Effector memory CD8-positive, alpha-beta T cell (primary cell): Measurements from ENCODE around the gene TLR2.

ENCODE experiments used
- ATAC-seq: fragments of 150-1000 bp; cut with Tn5 transposase; replicated peaks from 2 replicates; pipeline ENCODE4 v1.10.0; 2021; ENCODE audit warnings: mild to moderate bottlenecking, moderate library complexity
- DNase-seq, 3 experiments: peaks; one replicate each; pipeline ENCODE4 v3.0.0; 2021
- H3K27ac Mint-ChIP-seq, 2 donors: one replicate each; pipeline ENCODE4 v1.8.0; 2022; ENCODE audit warnings: mild to moderate bottlenecking in 2 of 2, mixed read lengths in 2 of 2, moderate library complexity in 2 of 2
- H3K27me3 Mint-ChIP-seq, 2 donors: one replicate each; pipeline ENCODE4 v1.8.0; 2022; ENCODE audit warnings: mixed read lengths in 2 of 2
- H3K36me3 Mint-ChIP-seq: one replicate; pipeline ENCODE4 v1.8.0; 2022; ENCODE audit warnings: mild to moderate bottlenecking, moderate library complexity, mixed read lengths; ENCODE audit not compliant: insufficient read depth
- H3K4me1 Mint-ChIP-seq, 2 donors: one replicate each; pipeline ENCODE4 v1.8.0; 2022; ENCODE audit warnings: low read depth in 2 of 2, mixed read lengths in 2 of 2
- H3K4me3 Mint-ChIP-seq, 2 donors: one replicate each; pipeline ENCODE4 v1.8.0; 2022; ENCODE audit warnings: mild to moderate bottlenecking in 2 of 2, mixed read lengths in 2 of 2, moderate library complexity in 2 of 2
- H3K9me3 Mint-ChIP-seq, 2 donors: one replicate each; pipeline ENCODE4 v1.8.0; 2022; ENCODE audit warnings: mixed read lengths in 2 of 2
- total RNA-seq, 9 experiments: gene quantifications; one replicate each; lab custom pipeline; 2026; lab: John Stamatoyannopoulos, UW

The TLR2 gene
- 0 to 1.3 (median 0.67) reads per million in 9 experiments for total RNA-seq

GRCh38 chr4:153684182-153684970, at the start of gene TLR2:
Gene TLR2, plus strand, starts transcription at chr4:153684280. Its CDS starts 18,628 bp downstream, at chr4:153702908.
- ATAC-seq (peak; percentile 95), DNase-seq (peak; percentile 19 to 53 (median 47))
- Mint-ChIP-seq H3K4me1 (peaks cover 8 to 12% of the 10 kb centered on the region in 2 donors), H3K27ac (peak within 1 kb of the TSS in 1 of 2 donors; percentile 41), H3K4me3 (peak within 1 kb of the TSS; percentile 73 to 82), H3K9me3 (no peaks in the 10 kb centered on the region), H3K36me3 (no peaks in the 10 kb centered on the region), H3K27me3 (peaks cover 42 to 44% of the 10 kb centered on the region in 2 donors)

DNA sequence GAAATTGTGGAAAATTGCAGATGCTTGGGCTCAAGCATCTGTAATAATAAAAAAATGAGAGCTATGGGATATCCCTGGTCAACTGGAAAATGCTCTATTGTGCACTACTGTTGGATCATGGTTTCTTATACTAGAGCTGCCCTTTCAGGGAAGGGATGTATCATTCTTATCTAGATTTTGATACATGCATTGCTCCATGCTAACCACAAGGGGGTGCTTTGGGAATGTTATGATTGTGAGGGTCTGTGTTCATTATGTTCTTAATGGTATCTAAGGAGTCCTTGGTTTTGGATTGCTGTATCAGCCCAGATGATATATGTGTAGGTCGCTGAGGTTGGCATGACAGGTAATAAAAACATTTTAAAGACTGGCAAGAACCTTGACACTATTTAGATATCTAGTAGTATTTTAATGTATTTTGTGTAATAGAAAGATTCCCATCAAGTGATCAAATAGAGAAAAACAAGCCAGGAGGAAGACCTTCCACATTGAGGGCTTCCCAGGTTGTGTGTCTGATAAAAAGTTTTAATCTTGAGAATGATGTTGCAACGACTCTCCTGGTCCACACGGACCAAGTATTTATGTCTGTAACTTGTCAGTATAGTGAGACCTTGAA, 49.2 kb upstream of the TLR2 start:
- Mint-ChIP-seq H3K27me3 (no peaks in the 10 kb centered on the region), H3K4me1 (no peaks in the 10 kb centered on the region), H3K4me3 (no peak overlapping the region), H3K27ac (no peak overlapping the region), H3K36me3 (peaks cover 69% of the 10 kb centered on the region), H3K9me3 (no peaks in the 10 kb centered on the region)
- DNase-seq (no peak), ATAC-seq (peak; percentile 31)

DNA sequence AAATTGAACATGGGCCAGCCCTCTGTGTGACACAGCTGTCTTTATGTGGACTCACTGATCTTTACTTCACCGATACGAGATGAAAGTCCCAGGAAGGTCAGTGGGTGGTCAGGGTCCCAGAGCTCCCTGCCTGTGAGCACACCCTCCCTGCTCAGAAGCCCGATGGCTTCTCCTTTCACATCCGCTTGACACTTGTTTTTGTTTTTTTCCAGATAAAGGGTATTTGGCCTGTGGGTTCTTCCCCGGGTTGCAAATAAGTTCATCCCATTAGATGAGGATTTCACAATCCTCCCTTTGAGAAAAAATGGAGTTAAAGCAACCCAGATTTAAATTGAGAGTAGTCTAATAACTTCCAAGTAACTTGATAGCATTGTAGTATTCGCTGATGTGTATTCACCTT, 48.2 kb upstream of the TLR2 start:
- no peak overlapping the region for H3K27ac Mint-ChIP-seq
- peaks cover 59% of the 10 kb centered on the region for H3K36me3 Mint-ChIP-seq
- H3K4me1 Mint-ChIP-seq: no peaks in the 10 kb centered on the region
- H3K9me3 Mint-ChIP-seq: no peaks in the 10 kb centered on the region
- H3K4me3 Mint-ChIP-seq: no peak overlapping the region
- ATAC-seq: no peak
- no peaks in the 10 kb centered on the region for H3K27me3 Mint-ChIP-seq
- no peak for DNase-seq

DNA sequence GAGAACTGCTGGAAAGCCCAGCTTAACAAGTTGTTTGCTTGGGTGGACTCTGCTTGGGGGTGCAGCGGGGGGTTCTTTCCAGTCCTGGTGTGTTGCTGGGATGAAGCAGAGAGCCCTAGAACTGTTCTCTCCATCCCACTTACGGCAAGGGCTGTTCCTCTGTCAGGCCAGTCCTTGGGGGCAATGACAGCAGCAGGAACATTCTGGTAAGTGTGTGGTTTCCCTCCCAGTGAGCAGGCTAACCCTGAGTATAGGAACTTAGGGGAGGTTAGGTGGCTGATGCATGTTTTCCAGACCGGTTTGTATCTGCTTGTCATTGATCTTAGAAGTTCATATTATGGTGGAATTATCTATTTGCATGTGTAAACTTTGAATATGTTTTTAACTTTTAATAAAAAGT, 46.9 kb upstream of the TLR2 start:
- H3K4me3 Mint-ChIP-seq: no peak overlapping the region
- H3K4me1 Mint-ChIP-seq: no peaks in the 10 kb centered on the region
- DNase-seq (no peak), ATAC-seq (no peak)
- no peaks in the 10 kb centered on the region for H3K27me3 Mint-ChIP-seq
- H3K36me3 Mint-ChIP-seq: peaks cover 55% of the 10 kb centered on the region
- no peaks in the 10 kb centered on the region for H3K9me3 Mint-ChIP-seq
- no peak overlapping the region for H3K27ac Mint-ChIP-seq

DNA sequence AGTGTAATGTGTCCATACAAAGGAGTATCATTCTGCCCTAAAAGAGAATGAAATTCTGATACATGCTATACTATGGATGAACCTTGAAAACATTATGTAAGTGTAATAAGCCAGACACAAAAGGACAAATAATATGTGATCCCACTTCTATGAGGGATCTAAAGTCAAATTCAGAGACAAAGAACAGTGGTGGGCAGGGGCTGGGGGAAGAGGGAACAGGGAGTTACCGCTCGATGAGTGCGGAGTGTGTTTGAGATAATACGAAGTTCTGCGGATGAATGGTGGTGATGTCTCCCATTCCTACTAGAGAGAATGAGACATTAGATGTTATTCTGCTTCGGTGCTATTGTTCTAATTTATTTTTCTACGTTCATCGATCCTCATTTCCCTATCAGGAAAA, 46.1 kb upstream of the TLR2 start:
- Mint-ChIP-seq H3K27ac (no peak overlapping the region), H3K4me1 (no peaks in the 10 kb centered on the region), H3K27me3 (no peaks in the 10 kb centered on the region), H3K36me3 (peaks cover 47% of the 10 kb centered on the region), H3K4me3 (no peak overlapping the region), H3K9me3 (no peaks in the 10 kb centered on the region)
- DNase-seq (no peak), ATAC-seq (no peak)

DNA sequence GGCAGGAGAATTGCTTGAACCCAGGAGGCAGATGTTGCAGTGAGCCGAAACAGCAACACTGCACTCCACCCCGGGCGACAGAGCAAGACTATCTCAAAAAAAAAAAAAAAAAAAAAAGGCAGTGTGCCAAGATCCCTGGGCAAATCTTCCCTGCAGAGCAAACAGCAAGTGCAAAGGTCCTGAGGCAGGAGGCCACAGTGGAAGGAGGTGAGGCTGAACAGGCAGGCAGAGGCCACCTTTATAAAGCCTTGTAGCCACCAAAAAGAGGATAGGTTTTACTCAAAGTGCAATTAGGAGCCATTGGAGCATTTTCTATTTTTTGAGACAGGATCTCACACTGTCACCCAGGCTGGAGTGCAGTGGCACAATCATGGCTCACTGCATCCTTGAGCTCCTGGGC, 45.1 kb upstream of the TLR2 start:
- Mint-ChIP-seq H3K4me1 (peaks cover 0 to 4% of the 10 kb centered on the region in 2 donors), H3K27ac (peak overlapping the region in 1 of 2 donors; percentile 88), H3K9me3 (no peaks in the 10 kb centered on the region), H3K36me3 (peaks cover 37% of the 10 kb centered on the region), H3K4me3 (no peak overlapping the region), H3K27me3 (no peaks in the 10 kb centered on the region)
- DNase-seq: no peak
- no peak for ATAC-seq

- H3K4me3 Mint-ChIP-seq: no peak overlapping the region
- no peaks in the 10 kb centered on the region for H3K27me3 Mint-ChIP-seq
- no peak for DNase-seq
- H3K9me3 Mint-ChIP-seq: no peaks in the 10 kb centered on the region
- peaks cover 30% of the 10 kb centered on the region for H3K36me3 Mint-ChIP-seq
- ATAC-seq: no peak
- peak overlapping the region; percentile 50 to 88 for H3K27ac Mint-ChIP-seq
- peaks cover 0 to 4% of the 10 kb centered on the region in 2 donors for H3K4me1 Mint-ChIP-seq
Measured at GRCh38 chr4:153639833-153640802, 44.0 kb upstream of the TLR2 start.

GRCh38 chr4:153641532-153641931, 42.5 kb upstream of the TLR2 start:
- Mint-ChIP-seq H3K36me3 (peaks cover 15% of the 10 kb centered on the region), H3K27me3 (no peaks in the 10 kb centered on the region), H3K4me1 (peaks cover 0 to 4% of the 10 kb centered on the region in 2 donors), H3K4me3 (no peak overlapping the region), H3K9me3 (no peaks in the 10 kb centered on the region), H3K27ac (no peak overlapping the region)
- ATAC-seq (no peak), DNase-seq (no peak)

DNA sequence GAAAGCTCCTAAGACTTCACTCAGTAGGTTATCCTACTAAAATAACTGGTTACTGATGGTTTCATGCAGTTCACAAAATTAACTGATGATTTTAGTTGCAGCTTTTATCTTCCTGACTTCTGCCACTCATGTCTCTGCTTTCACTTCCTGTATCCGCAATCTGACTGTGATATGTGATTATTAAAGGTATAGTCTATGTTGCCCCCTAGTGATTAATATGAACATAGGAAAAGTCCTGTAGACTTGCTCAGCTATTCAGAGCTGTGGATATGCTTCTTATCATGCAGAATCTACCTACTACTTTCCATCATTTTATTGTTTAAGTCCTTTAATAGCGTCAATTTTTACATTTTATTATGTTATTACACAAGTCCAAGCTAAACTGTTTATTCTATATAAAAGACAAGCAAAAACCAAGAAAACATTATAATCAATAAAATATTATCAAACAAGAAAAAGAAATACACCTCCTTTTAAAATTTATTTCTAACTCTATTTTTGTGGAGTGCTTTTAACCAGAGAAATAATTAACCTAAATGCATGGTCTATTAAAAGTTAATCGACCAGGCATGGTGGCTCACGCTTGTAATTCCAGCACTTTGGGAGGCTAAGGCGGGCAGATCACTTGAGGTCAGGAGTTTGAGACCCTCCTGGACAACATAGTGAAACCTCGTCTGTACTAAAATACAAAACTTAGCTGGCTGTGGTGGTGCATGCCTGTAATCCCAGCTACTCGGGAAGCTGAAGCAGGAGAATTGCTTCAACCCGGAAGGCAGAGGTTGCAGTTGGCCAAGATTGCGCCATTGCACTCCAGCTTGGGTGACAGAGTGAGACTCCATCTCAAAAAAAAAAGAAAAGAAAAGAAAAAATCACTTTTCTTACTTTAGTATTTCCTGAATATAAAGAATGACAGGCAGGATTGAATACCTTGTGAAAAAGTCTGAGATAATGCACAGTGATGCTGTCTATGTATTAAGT, 40.4 kb upstream of the TLR2 start:
- no peaks in the 10 kb centered on the region for H3K9me3 Mint-ChIP-seq
- H3K36me3 Mint-ChIP-seq: no peaks in the 10 kb centered on the region
- no peaks in the 10 kb centered on the region for H3K27me3 Mint-ChIP-seq
- H3K4me1 Mint-ChIP-seq: peaks cover 2 to 4% of the 10 kb centered on the region in 2 donors
- no peak overlapping the region for H3K4me3 Mint-ChIP-seq
- ATAC-seq: peak; percentile 99
- no peak overlapping the region for H3K27ac Mint-ChIP-seq
- no peak for DNase-seq

DNA sequence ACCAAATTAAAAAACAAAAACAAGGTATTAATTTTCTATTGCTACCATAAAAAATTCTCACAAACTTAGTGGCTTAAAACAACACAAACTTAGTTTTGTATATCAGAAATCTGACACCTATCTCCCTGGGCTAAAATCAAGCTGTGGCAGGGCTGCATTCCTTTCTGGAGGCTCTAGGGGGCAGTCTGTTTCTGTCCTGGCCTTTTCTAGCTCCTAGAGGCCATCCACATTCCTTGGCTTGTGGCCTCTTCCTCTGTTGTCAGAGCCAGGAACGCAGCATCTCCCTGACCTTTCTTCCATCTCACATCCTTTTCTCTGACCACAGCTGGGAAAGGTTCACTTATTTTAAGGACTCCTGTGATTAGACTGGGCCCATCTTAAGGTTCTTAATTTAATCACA, 38.9 kb upstream of the TLR2 start:
- H3K4me3 Mint-ChIP-seq: no peak overlapping the region
- H3K27ac Mint-ChIP-seq: no peak overlapping the region
- DNase-seq: no peak
- H3K36me3 Mint-ChIP-seq: no peaks in the 10 kb centered on the region
- no peaks in the 10 kb centered on the region for H3K9me3 Mint-ChIP-seq
- no peak for ATAC-seq
- no peaks in the 10 kb centered on the region for H3K27me3 Mint-ChIP-seq
- H3K4me1 Mint-ChIP-seq: peaks cover 2 to 4% of the 10 kb centered on the region in 2 donors

GRCh38 chr4:153646261-153646660, 37.8 kb upstream of the TLR2 start:
- Mint-ChIP-seq H3K27me3 (no peaks in the 10 kb centered on the region), H3K4me3 (no peak overlapping the region), H3K9me3 (no peaks in the 10 kb centered on the region), H3K4me1 (peaks cover 5 to 6% of the 10 kb centered on the region in 2 donors), H3K27ac (no peak overlapping the region), H3K36me3 (no peaks in the 10 kb centered on the region)
- ATAC-seq: no peak
- no peak for DNase-seq

DNA sequence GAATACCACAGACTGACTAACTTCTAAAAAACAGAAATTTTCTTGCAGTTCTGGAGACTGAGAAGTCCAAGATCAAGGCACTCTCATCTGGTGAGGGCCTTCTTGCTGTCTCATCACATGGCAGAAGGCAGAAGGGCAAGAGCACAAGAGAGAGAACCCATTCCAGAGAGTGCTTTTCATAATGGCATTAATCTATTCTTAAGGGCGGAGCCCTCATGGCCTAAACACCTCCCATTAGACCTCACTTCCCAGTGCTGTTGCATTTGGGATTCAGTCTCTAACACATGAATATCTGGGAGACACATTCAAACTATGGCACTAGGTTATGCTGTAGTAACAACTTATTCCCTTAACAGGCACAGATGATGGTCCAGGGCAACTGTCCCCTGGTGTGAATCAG, 37.1 kb upstream of the TLR2 start:
- no peak overlapping the region for H3K27ac Mint-ChIP-seq
- no peak overlapping the region for H3K4me3 Mint-ChIP-seq
- no peaks in the 10 kb centered on the region for H3K9me3 Mint-ChIP-seq
- H3K27me3 Mint-ChIP-seq: no peaks in the 10 kb centered on the region
- peaks cover 8 to 11% of the 10 kb centered on the region in 2 donors for H3K4me1 Mint-ChIP-seq
- no peak for DNase-seq
- no peaks in the 10 kb centered on the region for H3K36me3 Mint-ChIP-seq
- no peak for ATAC-seq
